ENCODE data around the gene FAM204A.

The FAM204A gene

GRCh38 chr10:118278649-118279048 lies 63.5 kb downstream of the FAM204A start:
- no peak for DNase-seq (ENCODE audit: low spot score)

- DNase-seq (ENCODE audit: low spot score): no peak
These were observed 64.3 kb downstream of the FAM204A start for GRCh38 chr10:118277871-118278270.

GRCh38 chr10:118276727-118277126 lies 65.4 kb downstream of the FAM204A start:
- no peak for DNase-seq (ENCODE audit: low spot score)

- DNase-seq (ENCODE audit: low spot score): no peak
These were observed 65.9 kb downstream of the FAM204A start for GRCh38 chr10:118276204-118276603.

GRCh38 chr10:118273662-118274061 lies 68.5 kb downstream of the FAM204A start:
- DNase-seq (ENCODE audit: low spot score): no peak

GRCh38 chr10:118272767-118273166 lies 69.4 kb downstream of the FAM204A start:
- no peak for DNase-seq (ENCODE audit: low spot score)

- no peak for DNase-seq (ENCODE audit: low spot score)
These were observed 69.9 kb downstream of the FAM204A start for GRCh38 chr10:118272149-118272721.

GRCh38 chr10:118271671-118272070 lies 70.5 kb downstream of the FAM204A start:
- DNase-seq (ENCODE audit: low spot score): no peak

- DNase-seq (ENCODE audit: low spot score): no peak
These were observed 75.9 kb downstream of the FAM204A start for GRCh38 chr10:118266098-118266748.

GRCh38 chr10:118264838-118265470 lies 77.2 kb downstream of the FAM204A start:
- no peak for DNase-seq (ENCODE audit: low spot score)

GRCh38 chr10:118264252-118264651 lies 77.9 kb downstream of the FAM204A start:
- DNase-seq (ENCODE audit: low spot score): no peak

- no peak for DNase-seq (ENCODE audit: low spot score)
These were observed 79.6 kb downstream of the FAM204A start for GRCh38 chr10:118262538-118262937.

GRCh38 chr10:118259288-118259906 lies 82.7 kb downstream of the FAM204A start:
- no peak for DNase-seq (ENCODE audit: low spot score)

- DNase-seq (ENCODE audit: low spot score): no peak
These were observed 83.8 kb downstream of the FAM204A start for GRCh38 chr10:118258285-118258684.

- DNase-seq (ENCODE audit: low spot score): no peak
These were observed 85.1 kb downstream of the FAM204A start for GRCh38 chr10:118256825-118257570.

GRCh38 chr10:118256209-118256608 lies 85.9 kb downstream of the FAM204A start:
- DNase-seq (ENCODE audit: low spot score): no peak

GRCh38 chr10:118255355-118255754 lies 86.8 kb downstream of the FAM204A start:
- DNase-seq (ENCODE audit: low spot score): no peak

- no peak for DNase-seq (ENCODE audit: low spot score)
These were observed 87.5 kb downstream of the FAM204A start for GRCh38 chr10:118254654-118255053.

- no peak for DNase-seq (ENCODE audit: low spot score)
These were observed 88.7 kb downstream of the FAM204A start for GRCh38 chr10:118253397-118253796.

- DNase-seq (ENCODE audit: low spot score): no peak
These were observed 90.3 kb downstream of the FAM204A start for GRCh38 chr10:118251791-118252190.

GRCh38 chr10:118249714-118250113 lies 92.4 kb downstream of the FAM204A start:
- DNase-seq (ENCODE audit: low spot score): no peak
